Endothelial cell of umbilical vein (primary cell): ENCODE measurements around the gene DIP2B. TPM values are rescaled to one million over a fixed set of nuclear protein-coding genes. Genes with fewer than 3 reads are reported as not detected.

Experiments used
- BruUV-seq: library from RNA; stranded (reverse); fragments of 400-500 nt; replicated peaks from 2 replicates; lab custom pipeline; 2021; lab: Mats Ljungman, UMichigan
- CTCF ChIA-PET: fragments of 300-600, 350-600 bp; sonication (Branson Sonifier 250); formaldehyde crosslinking; loops from one replicate; lab custom pipeline; 2021; ENCODE audit warnings: antibody characterized with exemption, inconsistent platforms; lab: Charles Lee
- POLR2A ChIA-PET: fragments of 300-600, 350-600 bp; sonication (Branson Sonifier 250); formaldehyde crosslinking; loops from one replicate; lab custom pipeline; 2021; ENCODE audit warnings: antibody characterized with exemption, inconsistent platforms; lab: Charles Lee
- DNase-seq: peaks from one replicate; pipeline ENCODE4 v3.0.0-alpha.2; 2011; ENCODE audit warnings: low read depth, low spot score
- FAIRE-seq: peaks from 2 replicates; lab custom pipeline; 2011; peaks lifted over from hg19 to GRCh38; lab: Jason Lieb, UNC
- H2AFZ ChIP-seq: 2 replicates; pipeline ENCODE4 v1.6.0; 2012; ENCODE audit warnings: low read depth, low read length, control low read depth, inconsistent platforms
- H3K27ac ChIP-seq: 2 replicates; pipeline ENCODE4 v1.5.1; 2011; ENCODE audit warnings: low read depth, mild to moderate bottlenecking, control low read depth, low read length, moderate library complexity; ENCODE audit not compliant: insufficient read depth
- H3K27me3 ChIP-seq, 2 experiments: 2 replicates each; pipeline versions ENCODE4 v1.6.0 to v1.6.1; 2011; ENCODE audit warnings: low read length in 2 of 2, mixed read lengths in 1 of 2; ENCODE audit not compliant: control insufficient read depth in 2 of 2, insufficient read depth in 2 of 2
- H3K36me3 ChIP-seq, 2 experiments: 2 replicates in 1 of 2; 3 replicates in 1 of 2; pipeline ENCODE4 v1.5.1; 2011; ENCODE audit warnings: low read length in 2 of 2, mild to moderate bottlenecking in 1 of 2, moderate library complexity in 1 of 2; ENCODE audit not compliant: control insufficient read depth in 2 of 2, insufficient read depth in 2 of 2; ENCODE audit errors: extremely low read depth in 1 of 2
- H3K4me1 ChIP-seq: 3 replicates; pipeline ENCODE4 v1.5.1; 2011; ENCODE audit warnings: mild to moderate bottlenecking, low read length; ENCODE audit not compliant: control insufficient read depth, insufficient read depth; ENCODE audit errors: extremely low read depth
- H3K4me2 ChIP-seq: 2 replicates; pipeline ENCODE4 v1.6.1; 2011; ENCODE audit warnings: low read length, control low read depth, mixed read lengths; ENCODE audit not compliant: insufficient read depth
- H3K4me3 ChIP-seq, 3 experiments: fragments of 200-600 bp in 1 of 3; sonication (generic), shearing (Covaris generic) in 1 of 3; replicated peaks in 1 of 3; 2 replicates each; pipeline ENCODE4 v1.5.1; 2011 to 2016; ENCODE audit warnings: control low read depth in 3 of 3, low read length in 3 of 3, mild to moderate bottlenecking in 2 of 3, inconsistent platforms in 1 of 3, low read depth in 1 of 3, moderate library complexity in 1 of 3; ENCODE audit not compliant: insufficient read depth in 1 of 3
- H3K79me2 ChIP-seq: 2 replicates; pipeline ENCODE4 v1.6.0; 2012; ENCODE audit warnings: low read length, inconsistent platforms; ENCODE audit not compliant: control insufficient read depth, insufficient read depth
- H3K9ac ChIP-seq: replicated peaks from 2 replicates; pipeline ENCODE3; 2011; ENCODE audit warnings: low read length, control low read depth; ENCODE audit not compliant: insufficient read depth; ENCODE audit errors: extremely low read depth
- H3K9me1 ChIP-seq: replicated peaks from 3 replicates; pipeline ENCODE4 v1.6.0; 2011; ENCODE audit warnings: mild to moderate bottlenecking, low read length; ENCODE audit not compliant: control insufficient read depth, insufficient read depth; ENCODE audit errors: extremely low read depth
- H3K9me3 ChIP-seq: replicated peaks from 2 replicates; pipeline ENCODE4 v1.5.1; 2012; ENCODE audit warnings: low read length, inconsistent platforms; ENCODE audit not compliant: control insufficient read depth, insufficient read depth
- H4K20me1 ChIP-seq: replicated peaks from 2 replicates; pipeline ENCODE3; 2011; ENCODE audit warnings: mild to moderate bottlenecking, low read length; ENCODE audit not compliant: control insufficient read depth, insufficient read depth; ENCODE audit errors: extremely low read depth
- CTCF ChIP-seq, 2 donors: IDR thresholded peaks; 1 replicate in 1 of 2; 2 replicates in 1 of 2; pipeline ENCODE4 v1.5.1; 2011; ENCODE audit warnings: low read length in 2 of 2, mild to moderate bottlenecking in 2 of 2, moderate library complexity in 2 of 2, control low read depth in 1 of 2, inconsistent platforms in 1 of 2, low read depth in 1 of 2; ENCODE audit not compliant: insufficient read depth in 1 of 2; ENCODE audit errors: extremely low read depth in 1 of 2
- EZH2 ChIP-seq: IDR thresholded peaks from 2 replicates; pipeline ENCODE4 v1.6.1; 2012; ENCODE audit warnings: borderline replicate concordance, low read depth, mild to moderate bottlenecking, moderate library complexity, low read length, inconsistent platforms; ENCODE audit not compliant: severe bottlenecking
- FOS ChIP-seq: IDR thresholded peaks from 2 replicates; pipeline ENCODE4 v1.6.1; 2011; ENCODE audit warnings: mild to moderate bottlenecking, low read length, moderate library complexity, borderline replicate concordance; ENCODE audit not compliant: insufficient read depth
- GATA2 ChIP-seq: IDR thresholded peaks from 2 replicates; pipeline ENCODE4 v1.7.0; 2011; ENCODE audit warnings: low read depth, mild to moderate bottlenecking, moderate library complexity, mixed read lengths, low read length; ENCODE audit not compliant: insufficient read length, insufficient read depth
- JUN ChIP-seq: IDR thresholded peaks from 2 replicates; pipeline ENCODE4 v1.6.1; 2011; ENCODE audit warnings: borderline replicate concordance, low read depth; ENCODE audit not compliant: insufficient read length, insufficient read depth
- MAX ChIP-seq: IDR thresholded peaks from 2 replicates; pipeline ENCODE4 v1.6.1; 2011; ENCODE audit not compliant: insufficient read depth, insufficient read length
- MYC ChIP-seq: IDR thresholded peaks from one replicate; pipeline ENCODE4 v1.6.1; 2011; ENCODE audit warnings: mild to moderate bottlenecking, low read depth, low read length
- POLR2A ChIP-seq: IDR thresholded peaks from 2 replicates; pipeline ENCODE4 v1.6.1; 2012; ENCODE audit warnings: low read depth, mild to moderate bottlenecking, control low read depth, low read length
- POLR2AphosphoS5 ChIP-seq: IDR thresholded peaks from 2 replicates; pipeline ENCODE4 v1.6.1; 2012; ENCODE audit warnings: low read depth, mild to moderate bottlenecking, control low read depth, low read length, moderate library complexity; ENCODE audit not compliant: insufficient read depth
- dilution Hi-C: fragments of 300-500 bp; cut with MboI; formaldehyde crosslinking; loops from one replicate; pipeline ENCODE4 v1.15.0; 2019; ENCODE audit warnings: low sequenced_read_pairs; ENCODE audit not compliant: extremely low pct_ligation_motif_present
- intact Hi-C: fragments of 100-400 bp; cut with micrococcal nuclease; formaldehyde crosslinking; loops from one replicate; pipeline ENCODE4 v1.10.0; 2022
- polyA plus RNA-seq, 4 experiments: library from polyadenylated mRNA; depleted of rRNA in 3 of 4; stranded (reverse) in 3 of 4; unstranded in 1 of 4; fragments of >200 nt; gene quantifications; 2 replicates each; pipeline versions ENCODE4 v1.2.1 to v1.2.3, GENCODE V29; 2011 to 2012; ENCODE audit warnings: missing spikeins in 1 of 4
- total RNA-seq: library from RNA; stranded (reverse); gene quantifications from 2 replicates; pipeline ENCODE4 v1.2.3, GENCODE V29; 2021

Gene DIP2B
- total and polyA plus RNA-seq, 2 donors (not counting 3 experiments of a cell fraction or from before 2014, with no cell fraction given) = 14.5 to 28.0 TPM

GRCh38 chr12:50541139-50541538 lies 36.4 kb downstream of the DIP2B start:
- H3K79me2 ChIP-seq = peaks cover 14% of the 10 kb centered on the region
- H4K20me1 ChIP-seq = no peaks in the 10 kb centered on the region
- H2AFZ ChIP-seq = no peak overlapping the region
- H3K9ac ChIP-seq = no peak overlapping the region
- ChIA-PET POLR2A (no interaction called here), CTCF (interaction anchor here (1.3 to 2.1 kb wide), 2 partner anchors 23 to 97 kb away, joined by 3 to 11 read pairs; no protein-coding TSS in a partner anchor)
- dilution Hi-C loops (no loop called here), intact Hi-C loops (no loop called here)
- H3K36me3 ChIP-seq = no peaks in the 10 kb centered on the region
- no peak overlapping the region for H3K27ac ChIP-seq
- no peaks in the 10 kb centered on the region for H3K9me1 ChIP-seq
- no peaks in the 10 kb centered on the region for H3K9me3 ChIP-seq
- BruUV-seq = no TSS peak
- no peak overlapping the region for H3K4me2 ChIP-seq
- DNase-seq (no peak), FAIRE-seq (no peak)
- no peak for TF ChIP-seq EZH2
- no peak for TF ChIP-seq MAX
- no peak for TF ChIP-seq FOS
- TF ChIP-seq POLR2AphosphoS5 = no peak
- no peak for TF ChIP-seq CTCF (IDR thresholded peaks at IDR 0.05; ENCODE audit: extremely low read depth in 1 of 2, insufficient read depth in 1 of 2, low read depth in 1 of 2, low read length in 2 of 2)
- TF ChIP-seq POLR2A = no peak
- no peak for TF ChIP-seq JUN
- no peak for TF ChIP-seq GATA2
- no peak for TF ChIP-seq MYC
- H3K4me1 ChIP-seq = peaks cover 5% of the 10 kb centered on the region
- H3K27me3 ChIP-seq = no peaks in the 10 kb centered on the region
- no peak overlapping the region for H3K4me3 ChIP-seq
